ENCODE measurements around the gene THBS4. TPM values are rescaled to one million over a fixed set of nuclear protein-coding genes. Genes with fewer than 3 reads are reported as not detected.

The THBS4 gene
- total RNA-seq, 2 donors from 2014 or later, result 18.4 to 20.8 TPM

GRCh38 chr5:80078921-80079320 lies 43.8 kb downstream of the THBS4 start:
- WGBS, 2 donors, result 71 to 80% methylated on average over 4 of the region's 4 CpGs
- no peaks in the 10 kb centered on the region for H3K27me3 ChIP-seq
- DNase-seq (no peak), ATAC-seq (no peak)
- TF ChIP-seq CTCF (IDR thresholded peaks at IDR 0.05), result no peak
- no peak for TF ChIP-seq POLR2A (IDR thresholded peaks at IDR 0.05)
- no peak overlapping the region for H3K4me3 ChIP-seq
- peaks cover 11% of the 10 kb centered on the region for H3K4me1 ChIP-seq
- intact Hi-C loops (cut with DNase I), result no loop called here
- no peaks in the 10 kb centered on the region for H3K36me3 ChIP-seq (replicated peaks in 1 of 2; ENCODE audit: insufficient read depth in 1 of 2, low read depth in 2 of 2)
- no peaks in the 10 kb centered on the region for H3K9me3 ChIP-seq
- no peak overlapping the region for H3K27ac ChIP-seq

- Histone ChIP-seq H3K9me3 (no peaks in the 10 kb centered on the region), H3K4me1 (peaks cover 11% of the 10 kb centered on the region), H3K36me3 (replicated peaks in 1 of 2; ENCODE audit: insufficient read depth in 1 of 2, low read depth in 2 of 2) (no peaks in the 10 kb centered on the region), H3K27me3 (no peaks in the 10 kb centered on the region), H3K27ac (no peak overlapping the region), H3K4me3 (no peak overlapping the region)
- DNase-seq (no peak), ATAC-seq (no peak)
- 95% methylated on average over 15 of the region's 15 CpGs for whole genome bisulfite sequencing, 2 donors
- TF ChIP-seq CTCF (IDR thresholded peaks at IDR 0.05) (no peak), POLR2A (IDR thresholded peaks at IDR 0.05) (no peak)
- intact Hi-C loops (cut with DNase I), result no loop called here
These were observed 47.1 kb downstream of the THBS4 start for GRCh38 chr5:80082281-80082680.

- Histone ChIP-seq H3K4me1 (peaks cover 11% of the 10 kb centered on the region), H3K4me3 (no peak overlapping the region), H3K36me3 (replicated peaks in 1 of 2; ENCODE audit: insufficient read depth in 1 of 2, low read depth in 2 of 2) (no peaks in the 10 kb centered on the region), H3K27me3 (no peaks in the 10 kb centered on the region), H3K27ac (no peak overlapping the region), H3K9me3 (no peaks in the 10 kb centered on the region)
- peak; percentile 33 to 80 (median 56) for TF ChIP-seq CTCF (IDR thresholded peaks at IDR 0.05)
- no peak for TF ChIP-seq POLR2A (IDR thresholded peaks at IDR 0.05)
- ATAC-seq, result peak; percentile 78
- 0 to 11% methylated on average over 4 to 16 of the region's 16 CpGs for WGBS, 2 donors
- DNase-seq, result peak; percentile 54 to 66 (median 59)
- intact Hi-C loops (cut with DNase I), result no loop called here
These were observed 47.6 kb downstream of the THBS4 start for GRCh38 chr5:80082731-80083100.

GRCh38 chr5:80083101-80083890 lies 48.1 kb downstream of the THBS4 start:
- WGBS, 2 donors, result 36 to 44% methylated on average over 19 of the region's 19 CpGs
- no peak for TF ChIP-seq POLR2A (IDR thresholded peaks at IDR 0.05)
- TF ChIP-seq CTCF (IDR thresholded peaks at IDR 0.05), result peak; percentile 48 to 77 (median 71)
- H3K4me3 ChIP-seq, result no peak overlapping the region
- H3K4me1 ChIP-seq, result peaks cover 11% of the 10 kb centered on the region
- no peaks in the 10 kb centered on the region for H3K9me3 ChIP-seq
- ATAC-seq (peak; percentile 70), DNase-seq (peak in 2 of 4 donors; percentile 17 to 20)
- no peaks in the 10 kb centered on the region for H3K27me3 ChIP-seq
- no peak overlapping the region for H3K27ac ChIP-seq
- intact Hi-C loops (cut with DNase I), result no loop called here
- no peaks in the 10 kb centered on the region for H3K36me3 ChIP-seq (replicated peaks in 1 of 2; ENCODE audit: insufficient read depth in 1 of 2, low read depth in 2 of 2)

GRCh38 chr5:80090884-80091166 lies 55.7 kb downstream of the THBS4 start:
- Histone ChIP-seq H3K27me3 (no peaks in the 10 kb centered on the region), H3K9me3 (no peaks in the 10 kb centered on the region), H3K27ac (no peak overlapping the region), H3K4me1 (peaks cover 12% of the 10 kb centered on the region), H3K4me3 (no peak overlapping the region), H3K36me3 (replicated peaks in 1 of 2; ENCODE audit: insufficient read depth in 1 of 2, low read depth in 2 of 2) (no peaks in the 10 kb centered on the region)
- TF ChIP-seq CTCF (IDR thresholded peaks at IDR 0.05) (no peak), POLR2A (IDR thresholded peaks at IDR 0.05) (no peak)
- WGBS, 2 donors, result 86 to 90% methylated on average over 5 of the region's 5 CpGs
- intact Hi-C loops (cut with DNase I), result loop anchor here (5.0 kb wide), 1 partner anchor 216 kb away; no protein-coding TSS in a partner anchor
- ATAC-seq (no peak), DNase-seq (no peak)
